A673 (cell line): ENCODE results near the gene VDR.

Experiments
- EZH2 ChIP-seq: fragments of 200-600 bp; sonication (generic); IDR thresholded peaks from 2 replicates; pipeline ENCODE4 v1.6.1; 2017; ENCODE audit warnings: borderline replicate concordance, low read depth, mild to moderate bottlenecking, mixed read lengths, antibody characterized with exemption, low read length; ENCODE audit not compliant: poor library complexity, severe bottlenecking
- TF ChIP-seq, protein P1 (sequence below): fragments of 300-800, 200-600 bp; sonication (generic); conservative IDR thresholded peaks from 2 replicates; pipeline ENCODE4 v1.5.1; 2017; ENCODE audit warnings: low read depth, mild to moderate bottlenecking, antibody characterized with exemption, low read length, moderate library complexity, mixed read lengths

DNA sequence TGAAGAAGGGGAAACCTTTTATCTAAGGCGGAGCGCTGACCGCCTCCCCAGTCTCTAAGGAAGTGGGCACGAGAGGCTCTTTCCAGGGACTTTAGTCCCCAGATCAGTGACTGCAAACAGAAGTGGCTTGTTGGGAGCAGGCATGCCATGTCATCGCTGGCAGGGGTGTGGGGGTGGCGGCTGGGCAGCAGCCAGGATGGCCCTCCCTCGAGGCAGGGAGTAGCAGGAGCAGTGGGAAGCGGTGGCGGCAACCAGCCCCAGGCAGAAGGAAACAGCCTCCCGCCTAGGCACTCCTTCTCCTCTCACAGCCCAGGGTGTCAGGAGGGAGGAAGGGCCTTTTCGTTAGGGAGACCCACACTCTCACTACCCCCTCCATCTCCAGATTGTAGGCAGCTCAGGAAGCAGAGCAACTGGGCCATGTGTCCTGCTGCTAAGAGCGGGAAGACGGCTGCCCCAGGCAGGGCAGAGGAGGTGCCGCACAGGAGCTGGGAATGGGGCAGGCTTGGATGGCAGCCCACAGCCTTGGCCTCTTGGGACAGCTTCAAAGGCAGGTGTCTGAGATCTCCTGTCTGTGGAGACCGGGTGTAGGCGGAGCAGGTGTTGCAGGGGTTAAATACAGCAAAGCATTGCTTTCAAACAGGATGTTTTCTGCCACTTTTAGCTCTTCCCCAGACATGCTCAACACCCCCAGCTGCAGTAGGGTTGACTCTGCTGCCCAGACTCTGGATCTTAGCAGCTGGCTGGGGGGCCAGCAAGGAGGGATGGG, 21.8 kb downstream of the VDR start:
- TF ChIP-seq EZH2 = no peak
- TF ChIP-seq, protein P1, sequence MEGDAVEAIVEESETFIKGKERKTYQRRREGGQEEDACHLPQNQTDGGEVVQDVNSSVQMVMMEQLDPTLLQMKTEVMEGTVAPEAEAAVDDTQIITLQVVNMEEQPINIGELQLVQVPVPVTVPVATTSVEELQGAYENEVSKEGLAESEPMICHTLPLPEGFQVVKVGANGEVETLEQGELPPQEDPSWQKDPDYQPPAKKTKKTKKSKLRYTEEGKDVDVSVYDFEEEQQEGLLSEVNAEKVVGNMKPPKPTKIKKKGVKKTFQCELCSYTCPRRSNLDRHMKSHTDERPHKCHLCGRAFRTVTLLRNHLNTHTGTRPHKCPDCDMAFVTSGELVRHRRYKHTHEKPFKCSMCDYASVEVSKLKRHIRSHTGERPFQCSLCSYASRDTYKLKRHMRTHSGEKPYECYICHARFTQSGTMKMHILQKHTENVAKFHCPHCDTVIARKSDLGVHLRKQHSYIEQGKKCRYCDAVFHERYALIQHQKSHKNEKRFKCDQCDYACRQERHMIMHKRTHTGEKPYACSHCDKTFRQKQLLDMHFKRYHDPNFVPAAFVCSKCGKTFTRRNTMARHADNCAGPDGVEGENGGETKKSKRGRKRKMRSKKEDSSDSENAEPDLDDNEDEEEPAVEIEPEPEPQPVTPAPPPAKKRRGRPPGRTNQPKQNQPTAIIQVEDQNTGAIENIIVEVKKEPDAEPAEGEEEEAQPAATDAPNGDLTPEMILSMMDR = no peak
